GM12875 (cell line): ENCODE measurements around the gene DLEC1.

Source experiments
- H3K4me3 ChIP-seq: one replicate; pipeline ENCODE4 v1.5.1; 2011; ENCODE audit warnings: low read depth, low read length, control low read depth
- CTCF ChIP-seq: IDR thresholded peaks from 2 replicates; pipeline ENCODE4 v1.5.1; 2011; ENCODE audit warnings: low read depth, mild to moderate bottlenecking, control low read depth, inconsistent platforms, low read length, moderate library complexity, borderline replicate concordance; ENCODE audit not compliant: insufficient read depth

DLEC1 gene

GRCh38 chr3:38099518-38099917 is 60.5 kb downstream of the DLEC1 start:
- no peak overlapping the region for H3K4me3 ChIP-seq
- no peak for TF ChIP-seq CTCF

- TF ChIP-seq CTCF, result no peak
- no peak overlapping the region for H3K4me3 ChIP-seq
Observed at GRCh38 chr3:38100498-38100897, 61.5 kb downstream of the DLEC1 start.

GRCh38 chr3:38101811-38102443 is 62.9 kb downstream of the DLEC1 start:
- H3K4me3 ChIP-seq, result no peak overlapping the region
- TF ChIP-seq CTCF, result no peak

- TF ChIP-seq CTCF, result no peak
Observed at GRCh38 chr3:38102444-38102814, 63.4 kb downstream of the DLEC1 start.

GRCh38 chr3:38105525-38105924 is 66.5 kb downstream of the DLEC1 start:
- TF ChIP-seq CTCF, result no peak
- no peak overlapping the region for H3K4me3 ChIP-seq

More at GRCh38 chr3:38102444-38102814, 63.4 kb downstream of the DLEC1 start:
- H3K4me3 ChIP-seq, result no peak overlapping the region

- no peak overlapping the region for H3K4me3 ChIP-seq
- TF ChIP-seq CTCF, result no peak
Observed at GRCh38 chr3:38107911-38108648, 69.1 kb downstream of the DLEC1 start.

DNA sequence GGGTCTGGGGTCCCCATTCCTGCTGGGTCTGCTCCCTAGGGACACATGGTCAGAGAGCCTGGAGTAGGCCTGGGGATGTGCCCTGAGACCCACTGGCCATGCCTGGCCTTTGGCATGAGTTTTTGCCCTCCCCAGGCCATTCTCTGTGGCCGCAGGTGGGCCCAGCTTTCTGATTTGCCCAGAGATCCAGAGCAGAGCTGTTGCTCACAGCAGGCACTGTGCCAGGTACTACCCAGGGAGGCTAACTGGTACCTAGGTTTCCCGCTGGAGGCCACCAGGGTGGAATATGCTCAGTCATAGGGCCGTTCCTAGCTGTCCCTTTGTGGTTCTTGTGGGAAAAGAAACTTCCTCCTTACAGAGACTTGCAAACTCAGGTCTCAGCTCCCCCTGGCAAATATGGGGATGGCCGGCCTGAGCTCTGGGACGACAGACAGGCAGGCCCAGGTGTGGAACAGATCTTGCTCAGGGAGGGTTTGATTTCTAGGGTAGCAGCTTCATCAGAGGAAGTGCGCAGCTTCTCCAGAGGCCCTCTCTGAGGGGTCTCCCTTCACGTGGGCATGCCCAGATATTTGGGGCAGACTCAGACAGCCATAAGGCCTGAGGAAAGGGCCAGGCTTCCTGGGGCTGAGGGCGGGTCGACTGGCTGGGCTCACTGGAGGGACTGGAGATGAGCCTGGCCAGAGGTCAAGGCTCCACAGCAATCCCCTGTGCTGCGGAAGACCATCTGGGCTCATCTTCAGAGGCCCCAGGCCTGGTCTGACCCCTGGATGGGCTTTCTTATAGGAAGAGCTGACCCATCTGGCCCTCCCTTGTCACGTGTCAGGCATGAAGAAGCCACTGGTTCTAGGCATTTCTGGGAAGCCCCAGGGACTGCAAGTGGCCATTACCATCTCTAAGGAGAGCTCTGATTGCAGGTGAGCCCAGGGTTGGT is 69.9 kb downstream of the DLEC1 start:
- TF ChIP-seq CTCF, result no peak
- H3K4me3 ChIP-seq, result no peak overlapping the region
